HG03521 (cell line): ENCODE measurements around the gene USP17L13.
"Not testable (repeated sequence)": the region's sequence is repeated elsewhere in the genome, so short reads cannot be mapped to it uniquely, and the experiment has no call there.

ENCODE experiments used
- ATAC-seq: cut with Tn5 transposase; IDR thresholded peaks from one replicate; pipeline ENCODE4 v1.9.1; 2021; ENCODE audit warnings: mild to moderate bottlenecking, moderate library complexity; ENCODE audit not compliant: unreplicated experiment

The USP17L13 gene

GRCh38 chr4:9224596-9224995 is at the start of gene USP17L13:
Gene USP17L13, plus strand, starts transcription at chr4:9224896. Its CDS starts 0 bp downstream, at chr4:9224896.
- not testable (repeated sequence) for ATAC-seq

- ATAC-seq = not testable (repeated sequence)
These were observed 14.3 kb upstream of the USP17L13 start, which contains the start of gene USP17L10 for GRCh38 chr4:9210357-9210756. Gene USP17L10, plus strand, starts transcription at chr4:9210657. Its CDS starts 0 bp downstream, at chr4:9210657.

- not testable (repeated sequence) for ATAC-seq
These were observed 10.0 kb upstream of the USP17L13 start for GRCh38 chr4:9214701-9215100.

- ATAC-seq = not testable (repeated sequence)
These were observed 9.6 kb upstream of the USP17L13 start, which contains the start of gene USP17L11 for GRCh38 chr4:9215105-9215504. Gene USP17L11, plus strand, starts transcription at chr4:9215405. Its CDS starts 0 bp downstream, at chr4:9215405.

- not testable (repeated sequence) for ATAC-seq
These were observed 4.8 kb upstream of the USP17L13 start, which contains the start of gene USP17L12 for GRCh38 chr4:9219852-9220251. Gene USP17L12, plus strand, starts transcription at chr4:9220152. Its CDS starts 0 bp downstream, at chr4:9220152.

GRCh38 chr4:9230249-9230648 is 5.6 kb downstream of the USP17L13 start:
- not testable (repeated sequence) for ATAC-seq

- ATAC-seq = not testable (repeated sequence)
These were observed 9.4 kb downstream of the USP17L13 start, which contains the start of gene USP17L15 for GRCh38 chr4:9234085-9234484. Gene USP17L15, plus strand, starts transcription at chr4:9234385. Its CDS starts 0 bp downstream, at chr4:9234385.

GRCh38 chr4:9238461-9238860 is 13.8 kb downstream of the USP17L13 start:
- ATAC-seq = not testable (repeated sequence)

GRCh38 chr4:9243579-9243978 is 18.9 kb downstream of the USP17L13 start, which contains the start of gene USP17L17:
Gene USP17L17, plus strand, starts transcription at chr4:9243879. Its CDS starts 0 bp downstream, at chr4:9243879.
- not testable (repeated sequence) for ATAC-seq

GRCh38 chr4:9247953-9248680 is 23.4 kb downstream of the USP17L13 start, which contains the start of gene USP17L18:
Gene USP17L18, plus strand, starts transcription at chr4:9248630. Its CDS starts 0 bp downstream, at chr4:9248630.
- not testable (repeated sequence) for ATAC-seq

GRCh38 chr4:9253078-9253477 is 28.4 kb downstream of the USP17L13 start, which contains the start of gene USP17L19:
Gene USP17L19, plus strand, starts transcription at chr4:9253378. Its CDS starts 0 bp downstream, at chr4:9253378.
- ATAC-seq = not testable (repeated sequence)

- not testable (repeated sequence) for ATAC-seq
These were observed 33.1 kb downstream of the USP17L13 start, which contains the start of gene USP17L20 for GRCh38 chr4:9257824-9258223. Gene USP17L20, plus strand, starts transcription at chr4:9258124. Its CDS starts 0 bp downstream, at chr4:9258124.

GRCh38 chr4:9262572-9262971 is 37.9 kb downstream of the USP17L13 start, which contains the start of gene USP17L21:
Gene USP17L21, plus strand, starts transcription at chr4:9262872. Its CDS starts 0 bp downstream, at chr4:9262872.
- ATAC-seq = not testable (repeated sequence)

- not testable (repeated sequence) for ATAC-seq
These were observed 42.6 kb downstream of the USP17L13 start, which contains the start of gene USP17L22 for GRCh38 chr4:9267319-9267718. Gene USP17L22, plus strand, starts transcription at chr4:9267619. Its CDS starts 0 bp downstream, at chr4:9267619.

- ATAC-seq = not testable (repeated sequence)
These were observed 47.0 kb downstream of the USP17L13 start for GRCh38 chr4:9271719-9272118.
